Prostate gland (tissue), 2 donors: ENCODE results near the gene PAPPA2.

Experiments used
- POLR2A ChIP-seq: fragments of 450-650 bp; IDR thresholded peaks from one replicate; pipeline ENCODE4 v1.6.1; 2016; ENCODE audit warnings: antibody characterized with exemption, mild to moderate bottlenecking
- POLR2AphosphoS5 ChIP-seq: sonication (generic); formaldehyde crosslinking; IDR thresholded peaks from one replicate; pipeline ENCODE4 v1.6.1; 2017; ENCODE audit warnings: antibody characterized with exemption
- TF ChIP-seq, protein P1 (sequence below), 4 experiments: fragments of 200-600 bp in 2 of 4; fragments of 450-650 bp in 2 of 4; sonication (generic) in 2 of 4; IDR thresholded peaks; 1 replicate in 3 of 4; 2 replicates in 1 of 4; pipeline ENCODE4 v1.5.1; 2016 to 2019; ENCODE audit warnings: antibody characterized with exemption in 4 of 4, mild to moderate bottlenecking in 2 of 4, moderate library complexity in 2 of 4

GRCh38 chr1:176575991-176576390 is 113.0 kb downstream of the PAPPA2 start:
- TF ChIP-seq, protein P1, sequence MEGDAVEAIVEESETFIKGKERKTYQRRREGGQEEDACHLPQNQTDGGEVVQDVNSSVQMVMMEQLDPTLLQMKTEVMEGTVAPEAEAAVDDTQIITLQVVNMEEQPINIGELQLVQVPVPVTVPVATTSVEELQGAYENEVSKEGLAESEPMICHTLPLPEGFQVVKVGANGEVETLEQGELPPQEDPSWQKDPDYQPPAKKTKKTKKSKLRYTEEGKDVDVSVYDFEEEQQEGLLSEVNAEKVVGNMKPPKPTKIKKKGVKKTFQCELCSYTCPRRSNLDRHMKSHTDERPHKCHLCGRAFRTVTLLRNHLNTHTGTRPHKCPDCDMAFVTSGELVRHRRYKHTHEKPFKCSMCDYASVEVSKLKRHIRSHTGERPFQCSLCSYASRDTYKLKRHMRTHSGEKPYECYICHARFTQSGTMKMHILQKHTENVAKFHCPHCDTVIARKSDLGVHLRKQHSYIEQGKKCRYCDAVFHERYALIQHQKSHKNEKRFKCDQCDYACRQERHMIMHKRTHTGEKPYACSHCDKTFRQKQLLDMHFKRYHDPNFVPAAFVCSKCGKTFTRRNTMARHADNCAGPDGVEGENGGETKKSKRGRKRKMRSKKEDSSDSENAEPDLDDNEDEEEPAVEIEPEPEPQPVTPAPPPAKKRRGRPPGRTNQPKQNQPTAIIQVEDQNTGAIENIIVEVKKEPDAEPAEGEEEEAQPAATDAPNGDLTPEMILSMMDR (IDR thresholded peaks at IDR 0.05) = no peak
- TF ChIP-seq POLR2AphosphoS5 = no peak
- TF ChIP-seq POLR2A = no peak
